HG03469 (cell line): ENCODE results near the gene CSH2.
"Not testable (repeated sequence)": the region's sequence is repeated elsewhere in the genome, so short reads cannot be mapped to it uniquely, and the experiment has no call there.

ENCODE experiments used
- ATAC-seq: cut with Tn5 transposase; IDR thresholded peaks from one replicate; pipeline ENCODE4 v1.9.1; 2021; ENCODE audit warnings: mild to moderate bottlenecking, moderate library complexity, moderate number of reproducible peaks; ENCODE audit not compliant: unreplicated experiment

CSH2 gene

GRCh38 chr17:63898899-63899798, 25.7 kb upstream of the CSH2 start:
- not testable (repeated sequence) for ATAC-seq

GRCh38 chr17:63896524-63897354, 23.3 kb upstream of the CSH2 start, which contains the start of gene CSH1:
TSS of gene CSH1 (minus strand) at chr17:63896574. CDS start at chr17:63896511, 63 bp downstream.
- not testable (repeated sequence) for ATAC-seq

GRCh38 chr17:63894821-63895220, 21.3 kb upstream of the CSH2 start:
- not testable (repeated sequence) for ATAC-seq

GRCh38 chr17:63894021-63894420, 20.5 kb upstream of the CSH2 start:
- not testable (repeated sequence) for ATAC-seq

- not testable (repeated sequence) for ATAC-seq
Measured at GRCh38 chr17:63892316-63893037, 19.0 kb upstream of the CSH2 start.

GRCh38 chr17:63889026-63889848, 15.8 kb upstream of the CSH2 start:
- not testable (repeated sequence) for ATAC-seq

GRCh38 chr17:63885119-63885518, 11.6 kb upstream of the CSH2 start:
- not testable (repeated sequence) for ATAC-seq

- not testable (repeated sequence) for ATAC-seq
Measured at GRCh38 chr17:63882626-63883126, 9.2 kb upstream of the CSH2 start.

- ATAC-seq: no peak
Measured at GRCh38 chr17:63881935-63882601, 8.6 kb upstream of the CSH2 start, which contains the start of gene GH2. TSS of gene GH2 (minus strand) at chr17:63881944. CDS start at chr17:63881801, 143 bp downstream.

GRCh38 chr17:63881337-63881736, 7.9 kb upstream of the CSH2 start:
- not testable (repeated sequence) for ATAC-seq

- no peak for ATAC-seq
Measured at GRCh38 chr17:63880706-63881105, 7.2 kb upstream of the CSH2 start.

- not testable (repeated sequence) for ATAC-seq
Measured at GRCh38 chr17:63878413-63878812, 4.9 kb upstream of the CSH2 start.

- ATAC-seq: not testable (repeated sequence)
Measured at GRCh38 chr17:63874693-63875092, 1.2 kb upstream of the CSH2 start.

GRCh38 chr17:63874061-63874626, 667 bp upstream of the CSH2 start:
- ATAC-seq: not testable (repeated sequence)

GRCh38 chr17:63871646-63872365, 1.7 kb downstream of the CSH2 start:
- not testable (repeated sequence) for ATAC-seq

- not testable (repeated sequence) for ATAC-seq
Measured at GRCh38 chr17:63870292-63870665, 3.2 kb downstream of the CSH2 start.

GRCh38 chr17:63869491-63870291, 3.8 kb downstream of the CSH2 start:
- not testable (repeated sequence) for ATAC-seq
